AG04450 (cell line): ENCODE measurements around the gene TDO2. TPM values are rescaled to one million over a fixed set of nuclear protein-coding genes. Genes with fewer than 3 reads are reported as not detected.

Source experiments
- CTCF ChIA-PET: fragments of 300-600, 350-600 bp; formaldehyde crosslinking; extraction: SDS; loops from one replicate; lab custom pipeline; 2022; ENCODE audit warnings: antibody characterized with exemption, inconsistent platforms; lab: Charles Lee
- POLR2A ChIA-PET: fragments of 350-600 bp; formaldehyde crosslinking; extraction: SDS; loops from one replicate; lab custom pipeline; 2021; ENCODE audit warnings: antibody characterized with exemption, inconsistent platforms; lab: Yijun Ruan, JAX
- DNase-seq: peaks from one replicate; pipeline ENCODE4 v3.0.0-alpha.2; 2011; ENCODE audit warnings: low read depth, low spot score
- H3K27ac ChIP-seq: one replicate; pipeline ENCODE4 v1.5.1; 2012; ENCODE audit warnings: low read depth, low read length, control low read depth
- H3K27me3 ChIP-seq: one replicate; pipeline ENCODE4 v1.6.0; 2012; ENCODE audit warnings: low read length; ENCODE audit not compliant: control insufficient read depth, insufficient read depth
- H3K4me3 ChIP-seq: 2 replicates; pipeline ENCODE4 v1.5.1; 2011; ENCODE audit warnings: mild to moderate bottlenecking, low read depth, low read length, control low read depth
- H3K9me3 ChIP-seq: 2 replicates; pipeline ENCODE4 v1.5.1; 2012; ENCODE audit warnings: low read length; ENCODE audit not compliant: control insufficient read depth, insufficient read depth
- CTCF ChIP-seq: IDR thresholded peaks from 2 replicates; pipeline ENCODE4 v1.5.1; 2011; ENCODE audit warnings: low read depth, low read length, control low read depth, inconsistent platforms
- polyA plus RNA-seq: library from polyadenylated mRNA; depleted of rRNA; stranded (reverse); fragments of >200 nt; gene quantifications from 2 replicates; pipeline ENCODE4 v1.2.3, GENCODE V29; 2011; rRNA removed

The TDO2 gene
- polyA plus RNA-seq, 1 experiment: 0.84 TPM

- ChIA-PET POLR2A (interaction anchor here (0.6 kb wide), 1 partner anchor 414 kb away, joined by 3 read pairs; no protein-coding TSS in a partner anchor), CTCF (interaction anchor here (3.2 kb wide), 1 partner anchor 13 kb away, joined by 12 read pairs; the partner anchor contains the start of gene CTSO)
- Histone ChIP-seq H3K27ac (no peak overlapping the region), H3K27me3 (no peaks in the 10 kb centered on the region), H3K4me3 (no peak overlapping the region), H3K9me3 (no peaks in the 10 kb centered on the region)
- TF ChIP-seq CTCF: no peak
- no peak for DNase-seq
Observed at GRCh38 chr4:155966171-155966570, 62.7 kb downstream of the TDO2 start.

GRCh38 chr4:155966731-155967395 is 63.4 kb downstream of the TDO2 start:
- no peak overlapping the region for H3K27ac ChIP-seq
- no peaks in the 10 kb centered on the region for H3K9me3 ChIP-seq
- TF ChIP-seq CTCF: no peak
- ChIA-PET CTCF (interaction anchor here (0.8 kb wide), 1 partner anchor 147 kb away, joined by 4 read pairs; no protein-coding TSS in a partner anchor), POLR2A (interaction anchor here (0.6 kb wide), 1 partner anchor 415 kb away, joined by 3 read pairs; no protein-coding TSS in a partner anchor)
- DNase-seq: no peak
- no peaks in the 10 kb centered on the region for H3K27me3 ChIP-seq
- H3K4me3 ChIP-seq: no peak overlapping the region

Other genes starting within 250 kb of the TDO2 start
- 1.5 and 1.9 TPM in 2 replicates for gene GUCY1A1, start 236.8 kb upstream of the TDO2 start, polyA plus RNA-seq
- 18.7 and 25.0 TPM in 2 replicates for gene GUCY1B1, start 144.7 kb upstream of the TDO2 start, polyA plus RNA-seq
- not detected in 2 replicates for gene ASIC5, start 37.4 kb upstream of the TDO2 start, polyA plus RNA-seq
- 19.0 and 24.0 TPM in 2 replicates for gene CTSO, start 50.2 kb downstream of the TDO2 start, polyA plus RNA-seq